Thoracic aorta (tissue), 2 donors: Measurements from ENCODE around the gene SCYL2. TPM values are rescaled to one million over a fixed set of nuclear protein-coding genes. Genes with fewer than 3 reads are reported as not detected.
"Not testable (repeated sequence)": the region's sequence is repeated elsewhere in the genome, so short reads cannot be mapped to it uniquely, and the experiment has no call there.

Source experiments
- ATAC-seq: fragments of 150-250 bp; one replicate; pipeline ENCODE4 v1.8.0; 2017; ENCODE audit warnings: low read depth; ENCODE audit not compliant: insufficient number of reproducible peaks, low FRiP score
- DNase-seq: peaks from one replicate; pipeline ENCODE4 v3.0.0-alpha.2; 2020; ENCODE audit warnings: low spot score
- H3K27ac ChIP-seq, 2 donors: fragments of 200-600 bp; sonication (generic); 1 replicate in 1 of 2; 2 replicates in 1 of 2; pipeline ENCODE4 v1.5.1; 2016; ENCODE audit warnings: mild to moderate bottlenecking in 2 of 2, moderate library complexity in 2 of 2
- H3K27me3 ChIP-seq: fragments of 200-600 bp; sonication (generic); replicated peaks from 2 replicates; pipeline ENCODE4 v1.6.0; 2016; ENCODE audit warnings: mild to moderate bottlenecking; ENCODE audit not compliant: insufficient read depth
- H3K36me3 ChIP-seq: fragments of 200-600 bp; sonication (generic); one replicate; pipeline ENCODE4 v1.5.1; 2016
- H3K4me1 ChIP-seq, 2 donors: fragments of 200-600 bp; sonication (generic); 1 replicate in 1 of 2; 2 replicates in 1 of 2; pipeline versions ENCODE4 v1.5.1 to v1.6.0; 2016; ENCODE audit warnings: low read depth in 2 of 2, mild to moderate bottlenecking in 1 of 2; ENCODE audit not compliant: control insufficient read depth in 1 of 2
- H3K4me3 ChIP-seq: fragments of 200-600 bp; sonication (generic); 2 replicates; pipeline ENCODE4 v1.5.1; 2016; ENCODE audit warnings: mild to moderate bottlenecking
- H3K9me3 ChIP-seq: fragments of 200-600 bp; sonication (generic); 2 replicates; pipeline ENCODE4 v1.5.1; 2016
- total RNA-seq, 2 donors: library from RNA; depleted of rRNA; stranded (reverse); fragments of >200 nt; gene quantifications; one replicate each; pipeline versions ENCODE4 v1.1.0 to v1.2.3, GENCODE V29; 2016
- TF ChIP-seq, protein P1 (sequence below): fragments of 200-600 bp; sonication (generic); IDR thresholded peaks from one replicate; pipeline ENCODE4 v1.5.1; 2019; ENCODE audit warnings: antibody characterized with exemption

SCYL2 gene
- total RNA-seq, 2 donors from 2014 or later: 44.8 to 52.3 TPM

DNA sequence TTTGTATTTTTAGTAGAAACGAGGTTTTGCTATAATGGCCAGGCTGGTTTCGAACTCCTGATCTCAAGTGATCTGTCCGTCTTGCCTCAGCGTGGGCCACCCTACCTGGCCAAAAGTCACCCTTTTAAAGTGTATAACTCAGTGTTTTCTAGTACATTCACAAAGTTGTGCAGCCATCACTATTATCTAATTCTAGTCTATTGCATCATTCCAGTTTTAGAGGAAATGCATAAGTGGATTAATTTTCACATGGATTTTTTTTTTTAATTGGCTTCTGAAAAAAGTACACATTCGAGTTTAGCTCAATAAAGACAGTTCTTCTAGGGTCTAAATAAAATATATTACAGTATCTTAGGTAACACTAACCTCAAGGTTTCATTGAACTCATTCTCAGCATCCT is 3.8 kb upstream of the SCYL2 start:
- TF ChIP-seq, protein P1, sequence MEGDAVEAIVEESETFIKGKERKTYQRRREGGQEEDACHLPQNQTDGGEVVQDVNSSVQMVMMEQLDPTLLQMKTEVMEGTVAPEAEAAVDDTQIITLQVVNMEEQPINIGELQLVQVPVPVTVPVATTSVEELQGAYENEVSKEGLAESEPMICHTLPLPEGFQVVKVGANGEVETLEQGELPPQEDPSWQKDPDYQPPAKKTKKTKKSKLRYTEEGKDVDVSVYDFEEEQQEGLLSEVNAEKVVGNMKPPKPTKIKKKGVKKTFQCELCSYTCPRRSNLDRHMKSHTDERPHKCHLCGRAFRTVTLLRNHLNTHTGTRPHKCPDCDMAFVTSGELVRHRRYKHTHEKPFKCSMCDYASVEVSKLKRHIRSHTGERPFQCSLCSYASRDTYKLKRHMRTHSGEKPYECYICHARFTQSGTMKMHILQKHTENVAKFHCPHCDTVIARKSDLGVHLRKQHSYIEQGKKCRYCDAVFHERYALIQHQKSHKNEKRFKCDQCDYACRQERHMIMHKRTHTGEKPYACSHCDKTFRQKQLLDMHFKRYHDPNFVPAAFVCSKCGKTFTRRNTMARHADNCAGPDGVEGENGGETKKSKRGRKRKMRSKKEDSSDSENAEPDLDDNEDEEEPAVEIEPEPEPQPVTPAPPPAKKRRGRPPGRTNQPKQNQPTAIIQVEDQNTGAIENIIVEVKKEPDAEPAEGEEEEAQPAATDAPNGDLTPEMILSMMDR: no peak
- Histone ChIP-seq H3K27ac (no peak overlapping the region), H3K4me1 (peaks cover under 1 to 5% of the 10 kb centered on the region in 2 donors), H3K9me3 (no peaks in the 10 kb centered on the region), H3K4me3 (no peak overlapping the region), H3K27me3 (no peaks in the 10 kb centered on the region), H3K36me3 (no peaks in the 10 kb centered on the region)
- ATAC-seq: no peak
- DNase-seq: no peak

DNA sequence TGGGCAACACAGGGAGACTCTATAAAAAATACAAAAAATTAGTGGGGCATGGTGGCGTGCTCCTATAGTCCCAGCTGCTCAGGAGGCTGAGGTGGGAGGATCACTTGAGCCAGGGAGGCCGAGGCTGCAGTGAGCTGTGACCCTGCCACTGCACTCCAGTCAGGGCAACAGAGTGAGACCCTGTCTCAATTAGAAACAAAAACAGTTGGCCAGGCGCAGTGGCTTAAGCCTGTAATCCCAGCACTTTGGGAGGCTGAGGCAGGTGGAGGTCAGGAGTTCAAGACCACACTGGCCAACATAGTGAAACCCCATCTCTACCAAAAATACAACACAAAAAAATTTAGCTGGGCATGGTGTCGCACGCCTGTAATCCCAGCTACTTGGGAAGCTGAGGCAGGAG is 1.9 kb upstream of the SCYL2 start:
- H3K36me3 ChIP-seq, H3K27ac ChIP-seq, H3K9me3 ChIP-seq, ATAC-seq, H3K27me3 ChIP-seq, DNase-seq, H3K4me3 ChIP-seq: not testable (repeated sequence)
- H3K4me1 ChIP-seq: peaks cover 10 to 25% of the 10 kb centered on the region in 2 donors

DNA sequence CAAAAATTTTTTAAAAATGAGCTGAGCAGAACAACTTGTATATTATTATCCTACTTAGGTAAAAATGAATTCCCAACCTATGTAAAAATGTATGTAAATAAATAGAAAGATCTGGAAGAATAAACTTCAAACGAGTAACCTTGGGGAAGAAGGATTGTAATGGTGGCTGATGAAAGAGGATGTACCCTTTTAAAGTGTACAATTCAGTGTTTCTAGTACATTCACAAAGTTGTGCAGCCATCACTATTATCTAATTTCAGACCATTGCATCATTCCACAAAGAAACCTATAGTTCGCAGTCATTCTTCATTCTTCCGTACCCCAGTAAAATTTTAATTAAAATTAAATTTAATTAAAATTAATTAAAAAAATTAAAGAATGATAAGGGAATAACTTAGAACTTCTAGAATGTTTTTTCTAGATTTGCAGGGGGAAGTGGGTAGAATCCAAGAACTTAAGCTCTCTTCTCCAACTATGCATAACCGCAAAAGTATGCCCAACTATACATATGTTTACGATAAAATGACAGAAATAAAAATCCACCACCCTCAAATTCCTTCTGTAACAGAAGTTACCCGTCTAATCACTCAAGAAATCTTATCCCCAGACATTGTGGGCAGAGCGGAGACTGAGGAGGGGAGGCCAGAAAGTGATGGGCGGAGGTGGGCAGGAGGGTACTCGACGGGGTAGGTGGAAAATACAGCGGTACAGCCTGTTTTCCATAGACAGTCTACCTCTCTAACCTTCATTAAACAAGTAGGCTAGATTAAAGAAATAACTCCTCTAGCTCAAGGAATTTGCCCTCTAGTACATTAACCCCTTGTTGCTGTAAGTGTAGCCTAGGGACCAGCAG is 1.0 kb upstream of the SCYL2 start:
- no peak for ATAC-seq
- no peak for DNase-seq
- H3K4me1 ChIP-seq: peaks cover 10 to 27% of the 10 kb centered on the region in 2 donors
- H3K36me3 ChIP-seq: no peaks in the 10 kb centered on the region
- peak overlapping the region; percentile 93 to 98 for H3K27ac ChIP-seq
- H3K9me3 ChIP-seq: no peaks in the 10 kb centered on the region
- H3K27me3 ChIP-seq: no peaks in the 10 kb centered on the region
- TF ChIP-seq, protein P1: no peak
- H3K4me3 ChIP-seq: peak overlapping the region; percentile 95

DNA sequence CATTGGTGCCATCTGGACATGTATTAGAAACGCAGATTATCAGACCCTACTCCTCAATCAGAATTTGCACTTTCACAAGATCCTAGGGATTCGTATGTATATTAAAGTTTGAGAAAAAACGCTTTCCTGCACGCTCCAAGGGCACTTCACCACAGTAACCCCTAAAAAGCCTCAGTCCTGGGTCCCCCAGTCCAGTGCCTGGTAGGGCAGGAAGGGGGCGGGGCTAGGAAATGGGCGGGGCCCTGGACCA is 467 bp upstream of the SCYL2 start:
- TF ChIP-seq, protein P1: no peak
- peaks cover 10 to 28% of the 10 kb centered on the region in 2 donors for H3K4me1 ChIP-seq
- H3K27me3 ChIP-seq: no peaks in the 10 kb centered on the region
- H3K9me3 ChIP-seq: no peaks in the 10 kb centered on the region
- no peaks in the 10 kb centered on the region for H3K36me3 ChIP-seq
- DNase-seq (peak; percentile 83), ATAC-seq (peak; percentile 64)
- peak overlapping the region; percentile 95 for H3K4me3 ChIP-seq
- H3K27ac ChIP-seq: peak overlapping the region; percentile 93 to 98

DNA sequence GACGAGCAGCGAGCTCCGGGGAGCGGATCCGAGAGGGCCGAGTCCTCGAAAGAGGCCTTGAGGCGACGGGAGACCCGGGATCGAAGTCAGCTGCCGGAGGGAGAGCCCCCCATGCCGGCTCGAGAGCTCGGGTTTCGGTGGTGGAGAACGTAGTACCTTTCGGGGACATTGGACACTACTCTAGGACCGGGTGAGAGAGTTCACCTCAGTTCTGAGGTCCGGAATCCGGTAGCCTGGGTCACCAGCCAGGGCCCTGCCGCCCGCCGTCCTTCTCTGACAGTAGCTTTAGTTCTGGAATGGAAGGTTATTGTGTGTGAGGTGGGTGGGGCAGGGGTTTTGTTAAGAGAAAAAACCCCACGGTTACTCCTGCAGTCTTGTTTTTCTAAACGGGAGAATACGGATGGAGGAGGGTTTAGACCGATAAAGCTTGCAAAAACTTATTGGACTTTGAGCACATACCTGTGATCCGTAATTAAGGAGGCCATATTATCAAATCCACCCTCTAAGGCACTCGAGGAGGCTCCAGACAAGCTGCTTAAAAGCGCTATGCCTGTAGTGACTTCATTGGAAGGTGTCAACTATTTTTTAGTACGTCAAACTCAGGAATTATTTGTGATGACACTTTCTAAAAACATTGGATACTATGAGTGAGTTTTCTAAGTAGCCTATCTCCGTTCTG is 765 bp downstream of the SCYL2 start:
- peak overlapping the region; percentile 95 for H3K4me3 ChIP-seq
- H3K9me3 ChIP-seq: no peaks in the 10 kb centered on the region
- H3K27me3 ChIP-seq: no peaks in the 10 kb centered on the region
- TF ChIP-seq, protein P1: no peak
- DNase-seq (no peak), ATAC-seq (peak; percentile 11)
- no peaks in the 10 kb centered on the region for H3K36me3 ChIP-seq
- peaks cover 10 to 37% of the 10 kb centered on the region in 2 donors for H3K4me1 ChIP-seq
- H3K27ac ChIP-seq: peak overlapping the region; percentile 93 to 98
